Esophagus mucosa (tissue), 1 donor: Measurements from ENCODE around the gene RAPGEF4. TPM values are rescaled to one million over a fixed set of nuclear protein-coding genes. Genes with fewer than 3 reads are reported as not detected.

ENCODE experiments used
- ATAC-seq: fragments of 200-7000 bp; cut with Tn5 transposase; one replicate; pipeline ENCODE4 v1.9.1; 2020
- total RNA-seq: library from RNA; stranded (reverse); gene quantifications from one replicate; pipeline ENCODE4 v1.2.4, GENCODE V29; 2023
- donor health status: DM: yes; HTN: yes; CAD: no.

Gene RAPGEF4
- total RNA-seq, 1 donor from 2014 or later, result 3.3 TPM

GRCh38 chr2:172863341-172863740, 127.7 kb downstream of the RAPGEF4 start:
- ATAC-seq, result no peak

- ATAC-seq, result peak; percentile 61
Observed at GRCh38 chr2:172864182-172864581, 128.5 kb downstream of the RAPGEF4 start.

GRCh38 chr2:172865422-172865821, 129.8 kb downstream of the RAPGEF4 start:
- no peak for ATAC-seq

DNA sequence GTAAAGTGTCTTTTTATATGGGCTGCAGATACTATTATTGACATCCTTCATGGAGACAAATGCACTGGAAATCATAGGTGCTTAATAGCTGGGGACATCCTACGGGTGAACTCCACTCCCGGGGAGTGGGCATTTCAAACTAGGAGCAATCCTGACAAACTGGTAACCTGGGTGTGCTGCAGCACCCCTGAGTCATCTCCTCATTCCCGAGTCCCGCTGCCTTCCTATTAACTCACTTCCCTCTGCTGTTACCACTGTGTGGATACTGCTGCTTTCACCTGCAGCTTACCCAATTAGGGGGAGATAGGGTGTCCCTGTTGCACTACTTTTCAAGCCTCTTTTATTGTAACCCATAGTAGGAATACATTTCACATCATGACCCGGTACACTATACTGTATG, 134.2 kb downstream of the RAPGEF4 start:
- no peak for ATAC-seq

DNA sequence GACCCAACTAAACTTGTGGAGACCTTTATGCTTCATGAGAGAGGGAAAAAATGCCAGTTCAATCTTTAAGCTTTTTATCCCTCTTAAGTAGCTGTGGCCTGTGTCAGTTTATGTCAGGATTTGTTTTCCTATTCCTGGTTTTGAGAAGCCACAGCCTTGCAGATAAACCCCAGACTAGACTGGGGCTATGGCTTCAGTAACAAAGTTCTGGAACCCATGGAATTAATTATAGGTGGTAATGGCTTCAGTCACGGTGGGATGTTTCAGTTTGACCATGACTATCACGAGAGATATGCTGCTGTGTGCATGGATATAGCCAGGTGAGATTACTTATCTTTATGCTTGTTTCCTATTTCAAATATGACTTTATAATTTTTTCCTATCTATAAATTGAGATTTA, 134.8 kb downstream of the RAPGEF4 start:
- ATAC-seq, result no peak

DNA sequence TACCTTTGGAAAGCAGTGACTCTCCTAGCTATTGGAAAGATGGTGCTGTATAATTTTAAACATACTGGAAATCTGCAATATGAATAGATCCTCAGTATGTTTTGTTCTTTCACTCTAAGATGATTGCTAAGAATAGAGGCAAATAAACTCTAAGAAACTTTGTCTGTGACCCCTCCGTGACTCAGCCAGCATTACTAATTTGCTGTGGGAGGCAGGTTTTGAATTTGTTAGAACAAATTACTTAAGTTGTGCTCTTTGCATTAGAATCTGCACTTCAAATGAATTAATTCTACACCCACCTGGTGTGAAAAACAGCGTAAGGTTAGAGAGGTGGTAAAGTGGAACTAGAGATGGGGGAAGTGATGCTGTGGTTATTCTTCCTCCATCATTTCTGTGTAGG, 142.2 kb downstream of the RAPGEF4 start:
- ATAC-seq, result no peak

DNA sequence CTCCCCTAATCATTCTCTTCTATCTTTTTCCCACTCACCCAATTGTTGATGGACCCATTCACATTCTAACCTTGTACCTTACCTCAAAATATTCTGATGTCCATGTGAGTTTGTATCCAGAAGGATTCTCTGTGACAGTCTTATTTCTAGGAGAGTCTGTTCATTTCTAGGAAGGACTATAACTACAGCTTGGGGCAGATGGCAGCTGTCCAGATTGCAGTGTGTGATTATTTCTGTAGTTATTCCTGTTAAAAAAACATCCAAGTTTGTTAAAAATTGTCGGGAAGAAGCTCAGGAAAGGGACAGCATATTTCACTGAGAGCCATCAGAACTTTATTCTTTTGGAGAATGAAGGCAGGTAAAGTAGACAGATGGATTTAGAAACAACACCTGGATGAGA, 142.6 kb downstream of the RAPGEF4 start:
- ATAC-seq, result no peak

- no peak for ATAC-seq
Observed at GRCh38 chr2:172884336-172884735, 148.7 kb downstream of the RAPGEF4 start.

- no peak for ATAC-seq
Observed at GRCh38 chr2:172885996-172886395, 150.4 kb downstream of the RAPGEF4 start.

- ATAC-seq, result no peak
Observed at GRCh38 chr2:172887280-172887679, 151.6 kb downstream of the RAPGEF4 start.

DNA sequence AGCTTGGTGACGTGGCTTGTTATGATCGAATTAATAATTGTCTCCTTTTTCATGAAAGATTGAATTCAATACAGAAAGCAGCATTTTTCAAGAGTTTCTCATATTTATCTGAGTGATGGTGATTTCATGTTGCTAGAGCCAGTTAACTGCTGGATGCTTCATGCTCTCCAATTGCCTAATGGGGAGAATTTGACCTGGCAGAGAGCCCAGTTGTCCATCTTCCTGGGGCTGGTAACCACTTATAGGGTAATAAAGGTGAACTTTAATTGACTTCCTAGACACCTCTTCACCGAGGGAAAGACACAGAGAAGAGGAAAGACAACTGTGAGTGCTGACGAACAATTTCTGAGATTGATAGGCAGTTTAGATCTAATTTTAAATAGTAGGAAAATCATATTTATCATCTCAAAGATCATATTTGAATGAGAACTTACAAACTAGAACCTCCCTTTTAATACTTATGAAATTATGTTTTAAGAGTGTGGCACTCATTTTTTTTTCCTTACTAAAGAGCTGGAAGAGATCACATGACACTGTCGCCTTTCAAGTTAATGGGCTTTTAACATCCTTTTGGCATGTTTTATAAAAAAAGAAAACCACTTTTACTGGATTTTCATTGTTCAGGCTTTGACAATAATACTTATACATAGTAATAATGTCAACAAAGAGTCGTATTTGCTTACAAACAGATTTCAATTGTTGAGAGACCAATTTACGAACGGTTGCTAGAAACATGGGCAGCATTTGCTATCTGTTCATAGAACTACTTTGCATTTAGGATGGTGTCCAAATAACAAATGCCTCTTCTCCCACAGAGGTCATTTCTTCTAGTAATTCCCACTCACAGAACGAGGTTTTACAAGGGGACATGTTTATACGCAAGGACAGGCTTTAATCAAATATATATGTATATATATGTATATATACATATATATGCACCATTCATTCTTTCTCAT, 153.3 kb downstream of the RAPGEF4 start:
- no peak for ATAC-seq

DNA sequence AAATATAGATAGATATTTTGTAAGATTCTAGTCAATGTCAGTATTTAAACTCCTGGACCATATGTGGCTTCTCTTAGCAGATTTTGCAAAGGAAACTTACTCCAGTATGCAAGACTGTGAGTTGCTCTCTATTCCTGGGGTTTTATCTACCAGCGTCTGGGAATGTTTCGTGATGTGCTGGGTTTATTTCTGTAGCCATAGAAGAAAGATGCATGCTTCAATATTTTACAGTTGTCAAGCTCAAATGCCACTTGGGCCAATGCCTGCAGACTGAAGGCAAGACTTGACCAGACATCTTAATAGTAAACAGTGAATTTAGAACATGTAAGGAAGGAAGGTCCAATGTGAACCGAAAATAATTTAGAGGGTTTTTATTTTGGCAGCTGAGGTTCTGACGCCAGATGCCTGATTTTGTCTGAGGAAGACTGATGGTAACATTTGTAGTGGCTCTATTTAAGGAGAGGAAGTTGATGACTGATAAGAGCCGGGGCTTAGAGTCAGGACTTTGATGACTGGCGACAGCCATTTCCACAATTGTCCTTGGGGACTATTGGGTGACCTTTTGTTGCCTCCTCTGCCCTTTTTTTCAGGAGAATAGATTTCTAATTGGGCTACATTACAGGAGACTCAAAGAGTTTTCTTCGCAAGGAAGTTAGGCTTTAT, 154.3 kb downstream of the RAPGEF4 start:
- ATAC-seq, result no peak

- ATAC-seq, result no peak
Observed at GRCh38 chr2:172893111-172893510, 157.5 kb downstream of the RAPGEF4 start.

DNA sequence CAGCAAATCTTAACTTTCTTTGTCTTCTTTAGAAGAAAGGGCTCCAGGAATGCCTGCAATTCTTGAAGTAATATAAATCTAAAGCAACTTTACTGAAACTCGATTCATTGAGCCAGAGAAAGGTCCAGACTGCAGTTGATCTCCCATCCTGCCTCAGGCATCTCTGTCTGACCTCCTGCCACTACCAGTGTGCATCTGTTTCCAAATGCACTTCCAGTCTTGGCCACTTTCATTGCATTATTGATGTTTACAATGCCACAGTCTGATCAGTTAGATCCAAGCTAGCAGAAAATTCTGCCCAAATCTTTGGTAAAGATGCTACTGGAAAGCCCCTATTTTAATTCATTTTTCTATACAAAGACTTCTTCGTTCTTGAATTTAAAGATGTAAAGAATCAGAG, 158.0 kb downstream of the RAPGEF4 start:
- no peak for ATAC-seq

GRCh38 chr2:172894689-172895387, 159.2 kb downstream of the RAPGEF4 start:
- no peak for ATAC-seq

GRCh38 chr2:172896661-172897081, 161.0 kb downstream of the RAPGEF4 start:
- ATAC-seq, result no peak

GRCh38 chr2:172900871-172901270, 165.2 kb downstream of the RAPGEF4 start:
- no peak for ATAC-seq

GRCh38 chr2:172901913-172902312, 166.3 kb downstream of the RAPGEF4 start:
- ATAC-seq, result no peak

GRCh38 chr2:172904236-172904635, 168.6 kb downstream of the RAPGEF4 start:
- no peak for ATAC-seq

GRCh38 chr2:172905937-172906811, 170.5 kb downstream of the RAPGEF4 start:
- no peak for ATAC-seq

GRCh38 chr2:172908275-172908674, 172.6 kb downstream of the RAPGEF4 start:
- no peak for ATAC-seq

- ATAC-seq, result no peak
Observed at GRCh38 chr2:172909454-172909853, 173.8 kb downstream of the RAPGEF4 start.
